SK-N-SH treated with all-trans-retinoic acid at 6 μM for 48 hours (cell line): ENCODE data around the gene SLC4A5.

Experiments
- ATAC-seq: fragments of 200-7000 bp; cut with Tn5 transposase; 3 replicates; pipeline ENCODE4 v1.9.1; 2020; ENCODE audit warnings: mild to moderate bottlenecking, moderate library complexity
- ARNTL ChIP-seq: fragments of 450-650 bp; formaldehyde crosslinking; IDR thresholded peaks from 2 replicates; pipeline ENCODE4 v1.5.0; 2020; ENCODE audit warnings: low read depth, mild to moderate bottlenecking, moderate library complexity, borderline replicate concordance
- BACH2 ChIP-seq: fragments of 250-450 bp; sonication (Bioruptor Pico); IDR thresholded peaks from 2 replicates; pipeline ENCODE4 v1.9.0; 2021; ENCODE audit warnings: mild to moderate bottlenecking, borderline replicate concordance
- GLIS3 ChIP-seq: fragments of 250-450 bp; sonication (Bioruptor Pico); IDR thresholded peaks from 2 replicates; pipeline ENCODE4 v1.5.0; 2020; ENCODE audit warnings: mild to moderate bottlenecking, moderate library complexity
- ISL1 ChIP-seq: fragments of 250-450 bp; sonication (Bioruptor Pico); IDR thresholded peaks from 2 replicates; pipeline ENCODE4 v2.1.2; 2022; ENCODE audit warnings: mild to moderate bottlenecking, moderate library complexity
- OSR1 ChIP-seq: fragments of 250-450 bp; sonication (Bioruptor Pico); IDR thresholded peaks from 2 replicates; pipeline ENCODE4 v1.8.0; 2022; ENCODE audit warnings: moderate library complexity, mild to moderate bottlenecking, inconsistent platforms
- RARB ChIP-seq: fragments of 250-450 bp; sonication (Bioruptor Pico); IDR thresholded peaks from 2 replicates; pipeline ENCODE4 v1.8.0; 2021; ENCODE audit warnings: mild to moderate bottlenecking, moderate library complexity
- SNAI2 ChIP-seq: fragments of 250-450 bp; sonication (Bioruptor Pico); IDR thresholded peaks from 2 replicates; pipeline ENCODE4 v1.5.0; 2020; ENCODE audit warnings: mild to moderate bottlenecking, moderate library complexity
- TCF4 ChIP-seq: fragments of 250-450 bp; sonication (Bioruptor Pico); IDR thresholded peaks from 2 replicates; pipeline ENCODE4 v1.8.0; 2021; ENCODE audit warnings: mild to moderate bottlenecking, moderate library complexity, borderline replicate concordance
- TOX ChIP-seq: fragments of 250-450 bp; sonication (Bioruptor Pico); IDR thresholded peaks from 2 replicates; pipeline ENCODE4 v1.8.0; 2021; ENCODE audit warnings: mild to moderate bottlenecking, moderate library complexity, borderline replicate concordance
- ZC3H10 ChIP-seq: fragments of 250-450 bp; sonication (Bioruptor Pico); IDR thresholded peaks from 2 replicates; pipeline ENCODE4 v1.5.1; 2021; ENCODE audit warnings: mild to moderate bottlenecking, moderate library complexity
- ZFP30 ChIP-seq: fragments of 450-650 bp; formaldehyde crosslinking; IDR thresholded peaks from 2 replicates; pipeline ENCODE4 v1.5.0; 2022; ENCODE audit warnings: mild to moderate bottlenecking, moderate library complexity
- ZNF565 ChIP-seq: fragments of 450-650 bp; formaldehyde crosslinking; conservative IDR thresholded peaks from 2 replicates; pipeline ENCODE4 v1.5.0; 2020; ENCODE audit warnings: low read depth, mild to moderate bottlenecking, moderate library complexity
- ZNF70 ChIP-seq: fragments of 450-650 bp; formaldehyde crosslinking; IDR thresholded peaks from 2 replicates; pipeline ENCODE4 v1.5.0; 2020; ENCODE audit warnings: mild to moderate bottlenecking, moderate library complexity
- ZNF8 ChIP-seq: fragments of 450-650 bp; formaldehyde crosslinking; IDR thresholded peaks from 2 replicates; pipeline ENCODE4 v1.5.0; 2020; ENCODE audit warnings: mild to moderate bottlenecking, moderate library complexity
- TF ChIP-seq, protein P1 (sequence below): fragments of 250-450 bp; sonication (Bioruptor Pico); IDR thresholded peaks from 2 replicates; pipeline ENCODE4 v1.8.0; 2020; ENCODE audit warnings: mild to moderate bottlenecking, moderate library complexity, borderline replicate concordance
- TF ChIP-seq, protein P2 (sequence below): fragments of 250-450 bp; sonication (Bioruptor Pico); IDR thresholded peaks from 2 replicates; pipeline ENCODE4 v1.5.1; 2020; ENCODE audit warnings: low read depth, mild to moderate bottlenecking, moderate library complexity
- TF ChIP-seq, protein P3 (sequence below): fragments of 250-450 bp; sonication (Bioruptor Pico); IDR thresholded peaks from 2 replicates; pipeline ENCODE4 v1.8.0; 2021; ENCODE audit warnings: low read depth, mild to moderate bottlenecking, moderate library complexity, borderline replicate concordance
- TF ChIP-seq, protein P4 (sequence below): fragments of 250-450 bp; sonication (Bioruptor Pico); IDR thresholded peaks from 2 replicates; pipeline ENCODE4 v1.5.0; 2020; ENCODE audit warnings: mild to moderate bottlenecking, moderate library complexity

SLC4A5 gene

DNA sequence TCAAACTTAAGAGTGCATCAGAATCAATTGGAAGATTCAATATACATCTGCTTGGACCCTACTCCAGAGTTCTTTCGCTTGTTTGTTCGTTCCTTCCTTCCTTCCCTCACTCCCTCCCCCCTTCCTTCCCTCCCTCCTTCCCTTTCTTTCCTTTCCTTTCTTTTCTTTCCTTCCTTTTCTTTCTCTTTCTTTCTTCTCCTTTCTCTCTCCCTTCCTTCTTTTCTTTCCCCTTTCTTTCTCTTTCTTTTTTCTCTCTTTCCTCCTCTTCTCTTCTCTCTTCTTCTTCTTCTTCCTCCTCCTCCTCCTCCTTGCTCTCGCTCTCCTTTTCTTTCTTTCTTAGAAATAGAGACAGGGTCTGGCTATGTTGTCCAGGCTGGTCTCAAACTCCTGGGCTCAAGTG, 98.9 kb downstream of the SLC4A5 start (continued):
- TF ChIP-seq, protein P1, sequence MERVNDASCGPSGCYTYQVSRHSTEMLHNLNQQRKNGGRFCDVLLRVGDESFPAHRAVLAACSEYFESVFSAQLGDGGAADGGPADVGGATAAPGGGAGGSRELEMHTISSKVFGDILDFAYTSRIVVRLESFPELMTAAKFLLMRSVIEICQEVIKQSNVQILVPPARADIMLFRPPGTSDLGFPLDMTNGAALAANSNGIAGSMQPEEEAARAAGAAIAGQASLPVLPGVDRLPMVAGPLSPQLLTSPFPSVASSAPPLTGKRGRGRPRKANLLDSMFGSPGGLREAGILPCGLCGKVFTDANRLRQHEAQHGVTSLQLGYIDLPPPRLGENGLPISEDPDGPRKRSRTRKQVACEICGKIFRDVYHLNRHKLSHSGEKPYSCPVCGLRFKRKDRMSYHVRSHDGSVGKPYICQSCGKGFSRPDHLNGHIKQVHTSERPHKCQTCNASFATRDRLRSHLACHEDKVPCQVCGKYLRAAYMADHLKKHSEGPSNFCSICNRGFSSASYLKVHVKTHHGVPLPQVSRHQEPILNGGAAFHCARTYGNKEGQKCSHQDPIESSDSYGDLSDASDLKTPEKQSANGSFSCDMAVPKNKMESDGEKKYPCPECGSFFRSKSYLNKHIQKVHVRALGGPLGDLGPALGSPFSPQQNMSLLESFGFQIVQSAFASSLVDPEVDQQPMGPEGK (CRISPR knock-in tag): no peak
- TF ChIP-seq ISL1 (CRISPR knock-in tag) (no peak), SNAI2 (CRISPR knock-in tag) (no peak)
- TF ChIP-seq, all 23 proteins: peak for 0

DNA sequence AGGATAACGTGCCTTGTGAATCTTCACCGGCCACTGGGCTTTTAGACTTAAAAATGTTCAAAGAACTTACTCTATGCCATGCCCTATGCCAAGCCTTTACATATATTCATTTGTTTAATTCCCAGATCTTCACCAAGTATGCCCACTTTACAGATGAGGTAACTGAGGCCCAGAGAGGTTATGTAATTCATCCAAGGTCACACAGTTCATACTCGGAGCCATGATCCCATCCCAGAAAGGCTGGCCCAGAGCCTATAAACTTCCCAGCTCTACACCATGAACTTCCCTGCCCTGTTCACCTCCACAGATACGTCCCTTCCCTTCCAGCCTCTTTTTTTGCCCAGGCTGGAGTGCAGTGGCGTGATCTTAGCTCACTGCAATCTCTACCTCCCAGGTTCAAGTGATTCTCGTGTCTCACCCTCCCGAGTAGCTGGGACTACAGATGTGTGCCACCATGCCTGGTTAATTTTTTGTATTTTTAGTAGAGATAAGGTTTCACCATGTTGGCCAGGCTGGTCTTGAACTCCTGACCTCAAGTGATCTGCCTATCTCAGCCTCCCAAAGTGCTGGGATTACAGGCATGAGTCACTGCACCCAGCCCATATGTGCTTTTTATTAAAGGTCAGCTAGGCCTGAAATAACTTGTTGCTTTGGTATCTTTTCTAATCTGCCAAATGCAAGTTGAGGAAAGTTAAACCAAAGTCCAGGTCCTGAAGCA, 100.7 kb downstream of the SLC4A5 start:
- TF ChIP-seq OSR1 (no peak), TOX (no peak), ARNTL (no peak)
- TF ChIP-seq, protein P2, sequence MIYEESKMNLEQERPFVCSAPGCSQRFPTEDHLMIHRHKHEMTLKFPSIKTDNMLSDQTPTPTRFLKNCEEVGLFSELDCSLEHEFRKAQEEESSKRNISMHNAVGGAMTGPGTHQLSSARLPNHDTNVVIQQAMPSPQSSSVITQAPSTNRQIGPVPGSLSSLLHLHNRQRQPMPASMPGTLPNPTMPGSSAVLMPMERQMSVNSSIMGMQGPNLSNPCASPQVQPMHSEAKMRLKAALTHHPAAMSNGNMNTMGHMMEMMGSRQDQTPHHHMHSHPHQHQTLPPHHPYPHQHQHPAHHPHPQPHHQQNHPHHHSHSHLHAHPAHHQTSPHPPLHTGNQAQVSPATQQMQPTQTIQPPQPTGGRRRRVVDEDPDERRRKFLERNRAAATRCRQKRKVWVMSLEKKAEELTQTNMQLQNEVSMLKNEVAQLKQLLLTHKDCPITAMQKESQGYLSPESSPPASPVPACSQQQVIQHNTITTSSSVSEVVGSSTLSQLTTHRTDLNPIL (CRISPR knock-in tag): no peak
- ATAC-seq: no peak

DNA sequence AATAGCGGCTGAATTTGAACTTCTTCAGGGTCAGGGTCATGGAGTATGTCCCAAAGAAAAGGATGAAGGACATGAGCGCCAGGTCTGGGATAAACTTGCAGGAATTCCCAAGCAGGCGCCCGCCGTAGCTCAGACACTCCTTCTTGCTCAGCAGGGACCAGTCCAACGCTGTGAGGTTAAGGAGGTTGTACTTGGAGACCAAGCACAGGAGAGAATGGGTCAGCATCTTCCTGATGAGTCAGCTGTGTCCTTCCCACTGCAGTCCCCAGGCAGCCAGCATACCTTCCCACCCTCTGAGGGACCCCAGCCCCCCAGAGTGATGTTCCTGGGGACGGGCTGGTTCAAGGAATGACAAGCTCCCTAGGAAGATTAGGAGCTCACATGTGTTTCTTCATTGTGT, 103.9 kb downstream of the SLC4A5 start:
- no peak for TF ChIP-seq ZFP30 (CRISPR knock-in tag)
- TF ChIP-seq RARB (CRISPR knock-in tag): no peak
- TF ChIP-seq ZNF8 (CRISPR knock-in tag): no peak
- TF ChIP-seq TCF4: no peak
- TF ChIP-seq, protein P3, sequence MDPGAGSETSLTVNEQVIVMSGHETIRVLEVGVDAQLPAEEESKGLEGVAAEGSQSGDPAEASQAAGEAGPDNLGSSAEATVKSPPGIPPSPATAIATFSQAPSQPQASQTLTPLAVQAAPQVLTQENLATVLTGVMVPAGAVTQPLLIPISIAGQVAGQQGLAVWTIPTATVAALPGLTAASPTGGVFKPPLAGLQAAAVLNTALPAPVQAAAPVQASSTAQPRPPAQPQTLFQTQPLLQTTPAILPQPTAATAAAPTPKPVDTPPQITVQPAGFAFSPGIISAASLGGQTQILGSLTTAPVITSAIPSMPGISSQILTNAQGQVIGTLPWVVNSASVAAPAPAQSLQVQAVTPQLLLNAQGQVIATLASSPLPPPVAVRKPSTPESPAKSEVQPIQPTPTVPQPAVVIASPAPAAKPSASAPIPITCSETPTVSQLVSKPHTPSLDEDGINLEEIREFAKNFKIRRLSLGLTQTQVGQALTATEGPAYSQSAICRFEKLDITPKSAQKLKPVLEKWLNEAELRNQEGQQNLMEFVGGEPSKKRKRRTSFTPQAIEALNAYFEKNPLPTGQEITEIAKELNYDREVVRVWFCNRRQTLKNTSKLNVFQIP (CRISPR knock-in tag): no peak
- no peak for TF ChIP-seq BACH2 (CRISPR knock-in tag)
- TF ChIP-seq ISL1 (CRISPR knock-in tag): no peak
- no peak for ATAC-seq

DNA sequence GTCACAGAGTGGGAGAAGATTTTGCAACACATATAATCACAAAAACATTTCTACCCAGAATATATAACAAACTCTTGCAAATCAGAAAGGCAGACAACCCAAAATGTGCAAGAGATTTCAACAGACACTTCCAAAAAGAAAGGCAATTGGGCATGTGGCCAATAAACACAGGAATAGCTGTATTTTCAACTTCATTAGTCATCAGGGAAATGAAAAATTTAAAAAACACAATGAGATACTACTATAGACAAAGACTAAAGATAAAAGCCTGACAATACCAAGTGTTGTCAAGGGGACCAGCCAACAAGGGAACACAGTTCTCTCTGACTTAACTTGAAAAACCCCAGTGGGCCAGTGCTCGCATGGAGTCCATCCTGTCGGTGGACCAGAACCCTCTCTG, 104.3 kb downstream of the SLC4A5 start:
- no peak for TF ChIP-seq ISL1 (CRISPR knock-in tag)
- no peak for TF ChIP-seq ZNF565 (CRISPR knock-in tag)
- TF ChIP-seq TCF4: no peak
- no peak for TF ChIP-seq GLIS3
- TF ChIP-seq, protein P1 (CRISPR knock-in tag): no peak
- no peak for TF ChIP-seq ZFP30 (CRISPR knock-in tag)
- TF ChIP-seq, protein P3 (CRISPR knock-in tag): no peak
- no peak for TF ChIP-seq RARB (CRISPR knock-in tag)
- ATAC-seq: no peak

DNA sequence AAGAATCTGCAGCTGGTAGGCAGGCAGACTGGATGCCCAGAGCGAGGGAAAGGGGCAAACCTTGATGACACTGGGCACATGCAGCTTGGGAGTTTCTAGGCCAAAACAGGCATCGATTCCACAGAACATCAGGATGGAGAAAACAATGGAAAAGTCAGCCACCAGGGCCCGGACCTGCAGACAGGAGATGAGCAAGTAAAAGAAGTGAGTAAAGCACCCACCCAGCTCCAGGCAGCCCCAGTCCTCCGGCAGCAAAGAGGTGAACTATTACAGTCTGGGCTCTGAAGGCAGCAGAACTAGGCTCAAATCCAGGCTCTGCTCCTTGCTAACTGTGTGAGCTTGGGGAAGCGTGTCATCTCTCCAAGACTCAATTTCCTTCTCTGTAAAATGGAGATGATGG, 108.2 kb downstream of the SLC4A5 start:
- TF ChIP-seq, protein P4, sequence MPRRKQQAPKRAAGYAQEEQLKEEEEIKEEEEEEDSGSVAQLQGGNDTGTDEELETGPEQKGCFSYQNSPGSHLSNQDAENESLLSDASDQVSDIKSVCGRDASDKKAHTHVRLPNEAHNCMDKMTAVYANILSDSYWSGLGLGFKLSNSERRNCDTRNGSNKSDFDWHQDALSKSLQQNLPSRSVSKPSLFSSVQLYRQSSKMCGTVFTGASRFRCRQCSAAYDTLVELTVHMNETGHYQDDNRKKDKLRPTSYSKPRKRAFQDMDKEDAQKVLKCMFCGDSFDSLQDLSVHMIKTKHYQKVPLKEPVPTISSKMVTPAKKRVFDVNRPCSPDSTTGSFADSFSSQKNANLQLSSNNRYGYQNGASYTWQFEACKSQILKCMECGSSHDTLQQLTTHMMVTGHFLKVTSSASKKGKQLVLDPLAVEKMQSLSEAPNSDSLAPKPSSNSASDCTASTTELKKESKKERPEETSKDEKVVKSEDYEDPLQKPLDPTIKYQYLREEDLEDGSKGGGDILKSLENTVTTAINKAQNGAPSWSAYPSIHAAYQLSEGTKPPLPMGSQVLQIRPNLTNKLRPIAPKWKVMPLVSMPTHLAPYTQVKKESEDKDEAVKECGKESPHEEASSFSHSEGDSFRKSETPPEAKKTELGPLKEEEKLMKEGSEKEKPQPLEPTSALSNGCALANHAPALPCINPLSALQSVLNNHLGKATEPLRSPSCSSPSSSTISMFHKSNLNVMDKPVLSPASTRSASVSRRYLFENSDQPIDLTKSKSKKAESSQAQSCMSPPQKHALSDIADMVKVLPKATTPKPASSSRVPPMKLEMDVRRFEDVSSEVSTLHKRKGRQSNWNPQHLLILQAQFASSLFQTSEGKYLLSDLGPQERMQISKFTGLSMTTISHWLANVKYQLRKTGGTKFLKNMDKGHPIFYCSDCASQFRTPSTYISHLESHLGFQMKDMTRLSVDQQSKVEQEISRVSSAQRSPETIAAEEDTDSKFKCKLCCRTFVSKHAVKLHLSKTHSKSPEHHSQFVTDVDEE (CRISPR knock-in tag): no peak
- TF ChIP-seq GLIS3 (no peak), ZNF70 (CRISPR knock-in tag) (no peak), ISL1 (CRISPR knock-in tag) (no peak), TOX (no peak), ZC3H10 (CRISPR knock-in tag) (no peak), OSR1 (no peak)
- no peak for ATAC-seq
